SK-N-SH (cell line): ENCODE data around the gene CLDN15. TPM values are rescaled to one million over a fixed set of nuclear protein-coding genes. Genes with fewer than 3 reads are reported as not detected.
"Not testable (repeated sequence)": the region's sequence is repeated elsewhere in the genome, so short reads cannot be mapped to it uniquely, and the experiment has no call there.

Source experiments
- CTCF ChIA-PET: fragments of 300-600, 350-600 bp; formaldehyde crosslinking; extraction: SDS; loops from one replicate; lab custom pipeline; 2021; lab: Yijun Ruan, JAX
- POLR2A ChIA-PET: fragments of 350-600 bp; sonication (Branson Sonifier 250); formaldehyde crosslinking; extraction: SDS; loops from one replicate; lab custom pipeline; 2020; ENCODE audit warnings: antibody characterized with exemption, inconsistent platforms; lab: Yijun Ruan, JAX
- DNase-seq: peaks from one replicate; pipeline ENCODE4 v3.0.0; 2012
- H2AFZ ChIP-seq: fragments of 200-600 bp; sonication (generic); 2 replicates; pipeline ENCODE4 v1.8.1; 2016; ENCODE audit warnings: antibody characterized with exemption, mild to moderate bottlenecking, low read depth
- H3F3A ChIP-seq: fragments of 200-600 bp; sonication (generic); replicated peaks from 2 replicates; pipeline ENCODE3; 2016; ENCODE audit warnings: antibody characterized with exemption, mild to moderate bottlenecking; ENCODE audit not compliant: insufficient read depth
- H3K27ac ChIP-seq, 2 experiments: fragments of 200-500 bp in 1 of 2; fragments of 200-600 bp in 1 of 2; sonication (Bioruptor generic) in 1 of 2; sonication (generic), shearing (Covaris generic) in 1 of 2; 2 replicates each; pipeline versions ENCODE4 v1.5.1 to v1.6.1; 2014 to 2016; ENCODE audit warnings: low read depth in 2 of 2, inconsistent platforms in 1 of 2, low read length in 1 of 2, mild to moderate bottlenecking in 1 of 2, mixed read lengths in 1 of 2
- H3K27me3 ChIP-seq: fragments of 200-600 bp; sonication (generic), shearing (Covaris generic); 2 replicates; pipeline ENCODE4 v1.6.1; 2016; ENCODE audit warnings: mixed run types; ENCODE audit not compliant: insufficient read depth
- H3K36me3 ChIP-seq, 2 experiments: fragments of 200-500 bp in 1 of 2; fragments of 200-600 bp in 1 of 2; sonication (Bioruptor generic) in 1 of 2; sonication (generic) in 1 of 2; replicated peaks in 1 of 2; 2 replicates each; pipeline versions ENCODE3 to v1.5.1; 2014 to 2016; ENCODE audit warnings: low read length in 1 of 2, mild to moderate bottlenecking in 1 of 2; ENCODE audit not compliant: insufficient read depth in 2 of 2, control insufficient read depth in 1 of 2
- H3K4me1 ChIP-seq, 2 experiments: fragments of 200-500 bp in 1 of 2; fragments of 200-600 bp in 1 of 2; sonication (Bioruptor generic) in 1 of 2; sonication (generic), shearing (Covaris generic) in 1 of 2; 2 replicates each; pipeline versions ENCODE4 v1.5.1 to v1.6.1; 2014 to 2016; ENCODE audit warnings: low read depth in 1 of 2, low read length in 1 of 2, mixed run types in 1 of 2; ENCODE audit not compliant: insufficient read depth in 2 of 2, control insufficient read depth in 1 of 2
- H3K4me2 ChIP-seq: fragments of 200-600 bp; sonication (generic), shearing (Covaris generic); 2 replicates; pipeline ENCODE4 v1.6.1; 2017; ENCODE audit warnings: mixed run types
- H3K4me3 ChIP-seq, 2 experiments: fragments of 200-500 bp in 1 of 2; fragments of 200-600 bp in 1 of 2; sonication (Bioruptor generic) in 1 of 2; sonication (generic), shearing (Covaris generic) in 1 of 2; 2 replicates each; pipeline versions ENCODE4 v1.5.1 to v1.8.1; 2014 to 2016; ENCODE audit warnings: low read depth in 2 of 2, inconsistent platforms in 1 of 2, low read length in 1 of 2, mild to moderate bottlenecking in 1 of 2, mixed read lengths in 1 of 2, moderate library complexity in 1 of 2
- H3K79me2 ChIP-seq: fragments of 200-600 bp; sonication (generic); 2 replicates; pipeline ENCODE4 v1.8.1; 2017; ENCODE audit warnings: mild to moderate bottlenecking; ENCODE audit not compliant: insufficient read depth
- H3K9ac ChIP-seq: fragments of 200-600 bp; sonication (generic); 2 replicates; pipeline ENCODE4 v1.6.1; 2017; ENCODE audit warnings: mixed run types
- H3K9me2 ChIP-seq: fragments of 200-600 bp; sonication (generic); 2 replicates; pipeline ENCODE4 v1.6.1; 2017; ENCODE audit warnings: mixed run types
- H3K9me3 ChIP-seq: fragments of 200-600 bp; sonication (generic); 2 replicates; pipeline ENCODE4 v1.6.1; 2017; ENCODE audit warnings: mixed run types, mild to moderate bottlenecking, moderate library complexity
- H4K20me1 ChIP-seq: fragments of 200-600 bp; sonication (generic); 2 replicates; pipeline ENCODE4 v1.6.1; 2017; ENCODE audit warnings: mild to moderate bottlenecking, mixed run types; ENCODE audit not compliant: insufficient read depth
- GATA2 ChIP-seq: sonication (generic); formaldehyde crosslinking; IDR thresholded peaks from 2 replicates; pipeline ENCODE4 v1.5.0; 2020; ENCODE audit warnings: mild to moderate bottlenecking, missing genetic modification reagents
- IRF3 ChIP-seq: fragments of 150-350 bp; IDR thresholded peaks from 2 replicates; pipeline ENCODE4 v1.6.1; 2016; ENCODE audit warnings: mild to moderate bottlenecking, low read depth, low read length
- MEF2A ChIP-seq: IDR thresholded peaks from 2 replicates; pipeline ENCODE4 v1.4.0; 2012; ENCODE audit warnings: low read depth, borderline replicate concordance
- MXI1 ChIP-seq: IDR thresholded peaks from 2 replicates; pipeline ENCODE4 v1.6.1; 2012; ENCODE audit warnings: mild to moderate bottlenecking, low read depth, low read length, improper control_type of control experiment
- PBX3 ChIP-seq: IDR thresholded peaks from 2 replicates; pipeline ENCODE4; 2012
- POLR2AphosphoS5 ChIP-seq: IDR thresholded peaks from 2 replicates; pipeline ENCODE4 v1.6.1; 2012; ENCODE audit warnings: low read depth, low read length
- RCOR1 ChIP-seq: fragments of 150-350 bp; IDR thresholded peaks from 2 replicates; pipeline ENCODE4 v1.6.1; 2017; ENCODE audit warnings: antibody characterized with exemption, low read length
- REST ChIP-seq: IDR thresholded peaks from 2 replicates; pipeline ENCODE4 v1.6.1; 2012; ENCODE audit warnings: mild to moderate bottlenecking, low read depth, low read length, moderate library complexity
- RXRA ChIP-seq: IDR thresholded peaks from 2 replicates; pipeline ENCODE4 v1.4.0; 2012; ENCODE audit warnings: low read depth, mild to moderate bottlenecking, borderline replicate concordance
- TAF1 ChIP-seq: IDR thresholded peaks from 2 replicates; pipeline ENCODE4 v1.6.1; 2012; ENCODE audit warnings: low read depth, mild to moderate bottlenecking, low read length, moderate library complexity, borderline replicate concordance
- YY1 ChIP-seq: IDR thresholded peaks from 2 replicates; pipeline ENCODE4 v1.4.0; 2012; ENCODE audit warnings: low read depth, mild to moderate bottlenecking
- WGBS: methylation state at CpG from one replicate; pipeline ENCODE4 v1.1.6; 2017; ENCODE audit warnings: low lambda C conversion rate; 5-methylcytosine and 5-hydroxymethylcytosine counted together
- polyA plus RNA-seq, 3 experiments: library from polyadenylated mRNA; depleted of rRNA; stranded (reverse); fragments of >200 nt; gene quantifications; 2 replicates each; pipeline ENCODE4 v1.2.3, GENCODE V29; 2012
- TF ChIP-seq, protein P1 (sequence below): fragments of 150-350 bp; IDR thresholded peaks from 2 replicates; pipeline ENCODE4 v1.6.1; 2017; ENCODE audit warnings: antibody characterized with exemption, low read length, low read depth, borderline replicate concordance

Gene CLDN15
- polyA plus RNA-seq, 1 of the 3 experiments (the other 2 are of a cell fraction): 24.0 TPM

GRCh38 chr7:101264102-101264706 lies 26.6 kb upstream of the CLDN15 start:
- H2AFZ ChIP-seq, H3K9me2 ChIP-seq, H4K20me1 ChIP-seq, H3K9ac ChIP-seq, H3K4me1 ChIP-seq, H3K27ac ChIP-seq, H3K79me2 ChIP-seq, H3K4me3 ChIP-seq, H3F3A ChIP-seq, POLR2A ChIA-PET, H3K4me2 ChIP-seq, H3K9me3 ChIP-seq, H3K27me3 ChIP-seq, DNase-seq, H3K36me3 ChIP-seq: not testable (repeated sequence)
- WGBS: 61% methylated on average over 6 of the region's 6 CpGs
- CTCF ChIA-PET: interaction anchor here (0.6 to 3.0 kb wide), 6 partner anchors 19 to 173 kb away, joined by 3 to 18 read pairs (median 4); partner anchors contain the start of gene ZNHIT1

DNA sequence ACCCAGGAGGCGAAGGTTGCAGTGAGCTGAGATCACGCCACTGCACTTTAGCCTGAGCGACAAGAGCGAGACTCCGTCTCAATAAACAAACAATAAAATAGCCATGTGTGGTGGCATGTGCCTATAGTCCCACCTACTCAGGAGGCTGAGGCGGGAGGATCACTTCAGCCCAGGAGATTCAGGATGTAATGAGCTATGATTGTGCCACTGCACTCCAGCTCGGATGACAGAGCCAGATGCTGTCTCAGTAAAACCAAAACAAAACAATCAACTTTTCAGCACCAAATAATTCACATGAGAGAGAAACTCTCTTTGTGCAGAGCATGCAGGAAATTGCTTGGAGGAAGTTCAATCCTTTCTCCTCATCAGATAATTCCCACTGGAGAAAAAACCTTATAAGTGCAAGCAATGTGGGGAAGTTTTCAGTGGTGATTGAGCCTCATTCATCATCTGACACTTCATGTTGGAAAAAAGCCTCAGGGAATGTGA lies 20.7 kb upstream of the CLDN15 start:
- no peak overlapping the region for H3K27ac ChIP-seq
- no peaks in the 10 kb centered on the region for H4K20me1 ChIP-seq
- H3K4me3 ChIP-seq: no peak overlapping the region
- H3K79me2 ChIP-seq: no peaks in the 10 kb centered on the region
- H3F3A ChIP-seq: no peaks in the 10 kb centered on the region
- H3K4me1 ChIP-seq: no peaks in the 10 kb centered on the region
- no peak overlapping the region for H3K9ac ChIP-seq
- H2AFZ ChIP-seq: no peak overlapping the region
- no peak for DNase-seq
- 75% methylated on average over 7 of the region's 7 CpGs for WGBS
- no peak overlapping the region for H3K4me2 ChIP-seq
- no peaks in the 10 kb centered on the region for H3K36me3 ChIP-seq
- ChIA-PET POLR2A (no interaction called here), CTCF (interaction anchor here (0.8 to 2.0 kb wide), 6 partner anchors 12 to 344 kb away, joined by 3 to 8 read pairs (median 4); partner anchors contain the start of gene FIS1)
- no peaks in the 10 kb centered on the region for H3K9me2 ChIP-seq
- TF ChIP-seq GATA2 (CRISPR knock-in tag) (no peak), MEF2A (no peak), TAF1 (no peak), RXRA (no peak), IRF3 (no peak), MXI1 (no peak), REST (no peak), PBX3 (no peak), POLR2AphosphoS5 (no peak), RCOR1 (no peak), YY1 (no peak)
- TF ChIP-seq, protein P1, sequence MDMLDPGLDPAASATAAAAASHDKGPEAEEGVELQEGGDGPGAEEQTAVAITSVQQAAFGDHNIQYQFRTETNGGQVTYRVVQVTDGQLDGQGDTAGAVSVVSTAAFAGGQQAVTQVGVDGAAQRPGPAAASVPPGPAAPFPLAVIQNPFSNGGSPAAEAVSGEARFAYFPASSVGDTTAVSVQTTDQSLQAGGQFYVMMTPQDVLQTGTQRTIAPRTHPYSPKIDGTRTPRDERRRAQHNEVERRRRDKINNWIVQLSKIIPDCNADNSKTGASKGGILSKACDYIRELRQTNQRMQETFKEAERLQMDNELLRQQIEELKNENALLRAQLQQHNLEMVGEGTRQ: no peak
- 0 out of 2 replicates have a peak, but pooled peaks cover 8% of the 10 kb centered on the region for H3K27me3 ChIP-seq
- no peaks in the 10 kb centered on the region for H3K9me3 ChIP-seq
